CD4-positive, alpha-beta T cell treated with Interleukin-6 for 4 hours (primary cell): ENCODE results near the gene ZNF674.
"Not testable (repeated sequence)": the region's sequence is repeated elsewhere in the genome, so short reads cannot be mapped to it uniquely, and the experiment has no call there.

Source experiments
- DNase-seq: peaks from one replicate; pipeline ENCODE4 v3.0.0-alpha.2; 2020; ENCODE audit warnings: mixed read lengths

ZNF674 gene

GRCh38 chrX:46567388-46567787 lies 22.2 kb upstream of the ZNF674 start:
- DNase-seq = no peak

- no peak for DNase-seq
Measured at GRCh38 chrX:46561824-46562657, 16.8 kb upstream of the ZNF674 start.

GRCh38 chrX:46559062-46559461 lies 13.8 kb upstream of the ZNF674 start:
- no peak for DNase-seq

- DNase-seq = no peak
Measured at GRCh38 chrX:46554942-46555341, 9.7 kb upstream of the ZNF674 start.

GRCh38 chrX:46553935-46554334 lies 8.7 kb upstream of the ZNF674 start:
- no peak for DNase-seq

- no peak for DNase-seq
Measured at GRCh38 chrX:46551494-46552128, 6.4 kb upstream of the ZNF674 start.

GRCh38 chrX:46549914-46550313 lies 4.7 kb upstream of the ZNF674 start:
- no peak for DNase-seq

- DNase-seq = no peak
Measured at GRCh38 chrX:46547857-46548256, 2.6 kb upstream of the ZNF674 start.

GRCh38 chrX:46544527-46544926 lies 694 bp downstream of the ZNF674 start:
- not testable (repeated sequence) for DNase-seq

GRCh38 chrX:46543441-46543840 lies 1.8 kb downstream of the ZNF674 start:
- DNase-seq = no peak

- no peak for DNase-seq
Measured at GRCh38 chrX:46531442-46531841, 13.8 kb downstream of the ZNF674 start.

GRCh38 chrX:46530404-46530908 lies 14.8 kb downstream of the ZNF674 start:
- not testable (repeated sequence) for DNase-seq

GRCh38 chrX:46529740-46530403 lies 15.3 kb downstream of the ZNF674 start:
- not testable (repeated sequence) for DNase-seq

GRCh38 chrX:46528640-46529039 lies 16.6 kb downstream of the ZNF674 start:
- DNase-seq = not testable (repeated sequence)

GRCh38 chrX:46506076-46506475 lies 39.1 kb downstream of the ZNF674 start:
- DNase-seq = no peak

GRCh38 chrX:46502848-46503247 lies 42.4 kb downstream of the ZNF674 start:
- DNase-seq = no peak

GRCh38 chrX:46500054-46500453 lies 45.2 kb downstream of the ZNF674 start:
- no peak for DNase-seq

- DNase-seq = no peak
Measured at GRCh38 chrX:46488712-46489111, 56.5 kb downstream of the ZNF674 start.

GRCh38 chrX:46485897-46486296 lies 59.3 kb downstream of the ZNF674 start:
- DNase-seq = no peak

GRCh38 chrX:46478634-46479033 lies 66.6 kb downstream of the ZNF674 start:
- DNase-seq = not testable (repeated sequence)

- DNase-seq = no peak
Measured at GRCh38 chrX:46477435-46477834, 67.8 kb downstream of the ZNF674 start.

- DNase-seq = no peak
Measured at GRCh38 chrX:46465203-46465602, 80.0 kb downstream of the ZNF674 start.

- no peak for DNase-seq
Measured at GRCh38 chrX:46463682-46464081, 81.5 kb downstream of the ZNF674 start.
